Endodermal cell (in vitro differentiated cells): Measurements from ENCODE around the gene GPR183. TPM values are rescaled to one million over a fixed set of nuclear protein-coding genes. Genes with fewer than 3 reads are reported as not detected.

ENCODE experiments used
- DNase-seq: peaks from one replicate; pipeline ENCODE4 v3.0.0-alpha.2; 2017
- H3K27ac ChIP-seq: 2 replicates; pipeline ENCODE4 v1.5.1; 2013; ENCODE audit warnings: mild to moderate bottlenecking, low read depth, low read length, moderate library complexity
- H3K27me3 ChIP-seq: 2 replicates; pipeline ENCODE4 v1.6.1; 2013; ENCODE audit warnings: mild to moderate bottlenecking, low read length, moderate library complexity; ENCODE audit not compliant: insufficient read depth, control insufficient read depth, poor library complexity, severe bottlenecking
- H3K36me3 ChIP-seq: 2 replicates; pipeline ENCODE4 v1.7.0; 2013; ENCODE audit warnings: mild to moderate bottlenecking, low read length, moderate library complexity; ENCODE audit not compliant: control insufficient read depth, insufficient read depth
- H3K4me1 ChIP-seq: one replicate; pipeline ENCODE4 v1.7.0; 2013; ENCODE audit warnings: low read length; ENCODE audit not compliant: control insufficient read depth, insufficient read depth
- H3K4me3 ChIP-seq: 2 replicates; pipeline ENCODE4 v1.5.1; 2013; ENCODE audit warnings: mild to moderate bottlenecking, low read length, moderate library complexity
- H3K9ac ChIP-seq: 2 replicates; pipeline ENCODE4 v1.6.1; 2013; ENCODE audit warnings: mild to moderate bottlenecking, low read length, moderate library complexity; ENCODE audit not compliant: poor library complexity, severe bottlenecking; ENCODE audit errors: extremely low read depth
- H3K9me3 ChIP-seq: 2 replicates; pipeline ENCODE4 v1.6.1; 2013; ENCODE audit warnings: mild to moderate bottlenecking, low read length, moderate library complexity; ENCODE audit not compliant: control insufficient read depth
- H3K27ac Mint-ChIP-seq: 2 replicates; pipeline ENCODE4 v1.8.0; 2020; ENCODE audit warnings: mixed read lengths
- H3K27me3 Mint-ChIP-seq: 2 replicates; pipeline ENCODE4 v1.8.0; 2021; ENCODE audit warnings: mild to moderate bottlenecking, mixed read lengths; ENCODE audit not compliant: insufficient read depth
- H3K36me3 Mint-ChIP-seq: 2 replicates; pipeline ENCODE4 v1.8.0; 2020; ENCODE audit warnings: low read depth, mixed read lengths
- H3K4me1 Mint-ChIP-seq: 2 replicates; pipeline ENCODE4 v1.8.0; 2020; ENCODE audit warnings: mixed read lengths
- H3K4me3 Mint-ChIP-seq: 2 replicates; pipeline ENCODE4 v1.8.0; 2020; ENCODE audit warnings: mild to moderate bottlenecking, moderate library complexity, mixed read lengths
- H3K9me3 Mint-ChIP-seq: 2 replicates; pipeline ENCODE4 v1.8.0; 2020; ENCODE audit warnings: mild to moderate bottlenecking, mixed read lengths
- WGBS, 2 experiments: methylation state at CpG; one replicate each; pipeline versions ENCODE4 v1.1.5 to v1.1.7; 2013; ENCODE audit warnings: missing lambda C conversion rate in 2 of 2, mixed read lengths in 1 of 2; ENCODE audit not compliant: insufficient coverage in 1 of 2, insufficient read length in 1 of 2; 5-methylcytosine and 5-hydroxymethylcytosine counted together
- total RNA-seq, 2 donors: library from RNA; stranded (reverse); fragmentation: NEBNext Ultra II Directional in 1 of 2; extraction: Animal tissue kit (Norgen Biotek cat#: 25700) in 1 of 2; gene quantifications; 2 replicates in 1 of 2; 3 replicates in 1 of 2; pipeline ENCODE4 v1.2.1, GENCODE V29; 2021
- TF ChIP-seq, protein P1 (sequence below): fragments of 200-600 bp; sonication (generic); conservative IDR thresholded peaks from 2 replicates; pipeline ENCODE4 v1.5.0; 2021; ENCODE audit warnings: antibody characterized with exemption, mild to moderate bottlenecking

The GPR183 gene
- total RNA-seq, 2 donors from 2014 or later, result 0.62 TPM; not detected in 1

DNA sequence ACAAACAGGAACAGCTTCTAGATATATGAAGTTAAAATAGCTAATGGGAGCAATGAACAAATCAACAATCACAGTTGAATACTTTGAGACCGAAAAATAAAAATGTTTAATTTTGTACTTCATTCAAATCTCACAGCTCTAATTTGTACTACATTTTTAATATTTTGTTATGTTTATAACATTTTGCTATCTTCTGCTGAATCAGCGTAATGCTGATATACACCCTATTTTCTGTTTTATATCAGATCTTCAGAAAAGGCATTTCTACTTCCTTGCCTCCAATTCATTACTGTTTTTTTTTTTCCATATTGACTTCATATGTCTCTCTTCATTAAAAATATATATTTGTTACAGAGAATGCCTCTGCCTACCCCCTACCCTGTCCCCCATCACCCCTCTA is 27.9 kb upstream of the GPR183 start:
- TF ChIP-seq, protein P1, sequence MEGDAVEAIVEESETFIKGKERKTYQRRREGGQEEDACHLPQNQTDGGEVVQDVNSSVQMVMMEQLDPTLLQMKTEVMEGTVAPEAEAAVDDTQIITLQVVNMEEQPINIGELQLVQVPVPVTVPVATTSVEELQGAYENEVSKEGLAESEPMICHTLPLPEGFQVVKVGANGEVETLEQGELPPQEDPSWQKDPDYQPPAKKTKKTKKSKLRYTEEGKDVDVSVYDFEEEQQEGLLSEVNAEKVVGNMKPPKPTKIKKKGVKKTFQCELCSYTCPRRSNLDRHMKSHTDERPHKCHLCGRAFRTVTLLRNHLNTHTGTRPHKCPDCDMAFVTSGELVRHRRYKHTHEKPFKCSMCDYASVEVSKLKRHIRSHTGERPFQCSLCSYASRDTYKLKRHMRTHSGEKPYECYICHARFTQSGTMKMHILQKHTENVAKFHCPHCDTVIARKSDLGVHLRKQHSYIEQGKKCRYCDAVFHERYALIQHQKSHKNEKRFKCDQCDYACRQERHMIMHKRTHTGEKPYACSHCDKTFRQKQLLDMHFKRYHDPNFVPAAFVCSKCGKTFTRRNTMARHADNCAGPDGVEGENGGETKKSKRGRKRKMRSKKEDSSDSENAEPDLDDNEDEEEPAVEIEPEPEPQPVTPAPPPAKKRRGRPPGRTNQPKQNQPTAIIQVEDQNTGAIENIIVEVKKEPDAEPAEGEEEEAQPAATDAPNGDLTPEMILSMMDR, result no peak
- Histone ChIP-seq H3K9ac (no peak overlapping the region), H3K27me3 (no peaks in the 10 kb centered on the region), H3K9me3 (no peaks in the 10 kb centered on the region), H3K4me3 (no peak overlapping the region), H3K36me3 (peaks cover 32% of the 10 kb centered on the region), H3K4me1 (no peaks in the 10 kb centered on the region), H3K27ac (no peak overlapping the region)
- Mint-ChIP-seq H3K36me3 (peaks cover 18% of the 10 kb centered on the region), H3K27ac (no peak overlapping the region), H3K27me3 (no peaks in the 10 kb centered on the region), H3K4me3 (no peak overlapping the region), H3K9me3 (no peaks in the 10 kb centered on the region), H3K4me1 (peaks cover 5% of the 10 kb centered on the region)
- 100% methylated on average over 1 of the region's 2 CpGs; no CpG with 5 or more reads in 1 of the 2 experiments for WGBS, 2 experiments
- DNase-seq, result no peak

DNA sequence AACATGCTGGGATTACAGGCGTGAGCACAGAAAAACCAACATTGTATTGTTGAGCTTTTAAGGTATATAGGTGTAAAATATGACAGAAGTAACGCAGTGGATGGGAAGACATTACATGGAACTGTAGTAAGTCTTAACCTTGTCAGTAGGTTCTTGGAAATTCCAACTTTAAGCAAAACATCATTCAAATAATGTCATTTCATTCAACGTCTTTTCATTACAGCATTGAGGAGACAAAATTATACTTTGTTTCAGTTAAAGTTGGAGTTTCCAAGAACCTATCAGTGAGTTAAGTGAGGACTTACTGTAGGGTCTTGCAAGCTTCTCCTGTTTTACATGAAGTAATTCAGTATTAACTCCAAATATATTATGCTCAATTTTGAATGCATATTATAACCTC is 27.0 kb upstream of the GPR183 start:
- Mint-ChIP-seq H3K4me1 (peaks cover 5% of the 10 kb centered on the region), H3K9me3 (no peaks in the 10 kb centered on the region), H3K27ac (no peak overlapping the region), H3K36me3 (peaks cover 24% of the 10 kb centered on the region), H3K27me3 (no peaks in the 10 kb centered on the region), H3K4me3 (no peak overlapping the region)
- Histone ChIP-seq H3K4me3 (no peak overlapping the region), H3K36me3 (peaks cover 33% of the 10 kb centered on the region), H3K9me3 (no peaks in the 10 kb centered on the region), H3K9ac (no peak overlapping the region), H3K27ac (no peak overlapping the region), H3K27me3 (no peaks in the 10 kb centered on the region), H3K4me1 (no peaks in the 10 kb centered on the region)
- TF ChIP-seq, protein P1, result no peak
- DNase-seq, result no peak
- 85 to 92% methylated on average over 3 of the region's 3 CpGs for WGBS, 2 experiments

DNA sequence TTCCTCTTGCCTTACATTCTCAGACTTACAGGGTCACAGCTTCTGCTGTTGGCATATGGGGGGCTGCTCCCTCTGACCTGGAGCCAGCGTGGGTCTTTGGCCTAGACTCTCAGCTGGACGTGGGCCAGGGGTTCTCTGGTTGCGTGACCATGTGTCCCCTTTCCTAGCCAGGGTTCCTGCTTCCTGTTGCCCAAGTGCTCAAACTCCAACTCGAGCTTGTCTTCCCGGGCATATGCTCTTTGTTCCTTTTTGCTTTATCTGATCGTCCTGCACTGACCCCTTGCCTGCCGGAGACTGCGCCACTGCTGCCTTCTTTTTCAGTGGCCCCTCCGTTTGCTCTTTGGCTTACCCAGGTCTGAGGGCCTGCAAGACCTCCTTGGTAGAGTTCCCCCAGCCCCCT is 25.3 kb upstream of the GPR183 start:
- Mint-ChIP-seq H3K36me3 (peaks cover 30% of the 10 kb centered on the region), H3K9me3 (no peaks in the 10 kb centered on the region), H3K4me1 (peaks cover 5% of the 10 kb centered on the region), H3K27me3 (no peaks in the 10 kb centered on the region), H3K4me3 (no peak overlapping the region), H3K27ac (no peak overlapping the region)
- WGBS, 2 experiments, result 95% methylated on average over 8 to 9 of the region's 9 CpGs
- no peaks in the 10 kb centered on the region for H3K4me1 ChIP-seq
- H3K36me3 ChIP-seq, result peaks cover 36% of the 10 kb centered on the region
- H3K27me3 ChIP-seq, result no peaks in the 10 kb centered on the region
- no peak overlapping the region for H3K4me3 ChIP-seq
- no peak overlapping the region for H3K9ac ChIP-seq
- DNase-seq, result no peak
- TF ChIP-seq, protein P1, result no peak
- H3K9me3 ChIP-seq, result no peaks in the 10 kb centered on the region
- H3K27ac ChIP-seq, result no peak overlapping the region
